Activated CD4-positive, alpha-beta T cell treated with anti-CD3 and anti-CD28 coated beads, Interleukin-10, Interleukin-2, amounts not matched to agents 100 ng/mL and 50 ng/mL, durations not matched to agents 16 hours and 8 hours (primary cell): ENCODE results near the gene BEND6.

Experiments
- DNase-seq: peaks from one replicate; pipeline ENCODE4 v3.0.0-alpha.2; 2020

The BEND6 gene

DNA sequence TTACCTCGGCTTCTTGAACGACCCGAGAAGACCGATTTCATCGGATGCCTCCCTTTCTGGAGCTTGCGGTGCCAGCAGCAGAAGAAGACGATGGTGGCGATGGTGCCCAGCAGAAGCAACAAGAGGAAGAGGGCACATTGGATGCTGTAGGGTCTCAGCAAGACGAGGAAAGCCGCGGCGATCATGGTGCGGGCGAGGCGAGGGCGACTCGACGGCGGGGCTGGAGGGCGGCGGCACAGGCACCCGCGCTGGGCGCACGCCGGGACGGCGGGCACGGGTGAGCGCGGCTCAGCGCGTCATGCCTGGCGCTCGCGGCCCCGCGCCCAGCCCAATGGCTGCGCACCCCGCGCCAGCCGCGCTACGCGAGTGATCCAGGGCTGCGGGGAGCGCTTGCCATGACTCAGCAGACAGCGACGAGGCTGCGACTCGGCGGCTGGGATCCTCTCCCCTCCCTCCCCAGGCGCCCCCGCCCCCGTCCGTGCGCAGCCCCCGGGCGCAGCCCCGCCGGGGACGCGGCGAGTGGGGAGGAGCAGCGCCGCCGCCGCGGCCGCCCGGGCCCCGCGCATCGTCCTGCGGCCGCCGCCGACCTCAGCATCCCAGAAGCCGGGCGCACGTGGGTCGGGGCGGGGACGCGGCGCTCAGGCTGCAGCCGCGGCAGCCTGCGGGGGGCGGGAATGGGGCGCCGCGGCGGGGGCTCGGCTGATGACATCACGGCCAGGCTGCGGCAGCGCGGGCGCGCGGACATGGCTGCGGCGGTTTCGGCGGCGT is at the start of gene BEND6:
Gene BEND6, plus strand, starts transcription at position 705 of the 768 bp plus-strand sequence. CDS start 26,704 bp downstream, outside the sequence.
- DNase-seq = peak; percentile 53

GRCh38 chr6:56905378-56905777 is 49.5 kb upstream of the BEND6 start:
- no peak for DNase-seq

DNA sequence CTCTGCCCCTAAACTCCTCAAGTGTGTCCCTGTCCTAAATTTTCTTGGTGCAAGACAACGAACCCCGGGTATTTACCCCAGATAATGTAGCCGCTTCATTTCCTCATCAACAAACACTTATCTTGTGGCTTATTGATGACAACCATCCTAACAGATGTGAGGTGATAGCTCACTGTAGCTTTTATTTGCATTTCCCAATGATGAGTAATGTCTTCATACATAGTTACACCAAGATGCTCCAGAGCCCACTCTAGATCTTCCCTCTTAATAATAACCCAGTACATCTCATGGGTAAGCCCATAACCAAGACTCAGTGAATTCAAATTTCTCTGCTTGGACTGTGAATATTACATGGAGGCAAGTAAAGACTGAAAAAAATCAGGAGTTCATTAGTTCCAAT is 48.2 kb upstream of the BEND6 start:
- no peak for DNase-seq

- DNase-seq = no peak
Observed at GRCh38 chr6:56909115-56909907, 45.6 kb upstream of the BEND6 start.

GRCh38 chr6:56911847-56912246 is 43.1 kb upstream of the BEND6 start:
- no peak for DNase-seq

DNA sequence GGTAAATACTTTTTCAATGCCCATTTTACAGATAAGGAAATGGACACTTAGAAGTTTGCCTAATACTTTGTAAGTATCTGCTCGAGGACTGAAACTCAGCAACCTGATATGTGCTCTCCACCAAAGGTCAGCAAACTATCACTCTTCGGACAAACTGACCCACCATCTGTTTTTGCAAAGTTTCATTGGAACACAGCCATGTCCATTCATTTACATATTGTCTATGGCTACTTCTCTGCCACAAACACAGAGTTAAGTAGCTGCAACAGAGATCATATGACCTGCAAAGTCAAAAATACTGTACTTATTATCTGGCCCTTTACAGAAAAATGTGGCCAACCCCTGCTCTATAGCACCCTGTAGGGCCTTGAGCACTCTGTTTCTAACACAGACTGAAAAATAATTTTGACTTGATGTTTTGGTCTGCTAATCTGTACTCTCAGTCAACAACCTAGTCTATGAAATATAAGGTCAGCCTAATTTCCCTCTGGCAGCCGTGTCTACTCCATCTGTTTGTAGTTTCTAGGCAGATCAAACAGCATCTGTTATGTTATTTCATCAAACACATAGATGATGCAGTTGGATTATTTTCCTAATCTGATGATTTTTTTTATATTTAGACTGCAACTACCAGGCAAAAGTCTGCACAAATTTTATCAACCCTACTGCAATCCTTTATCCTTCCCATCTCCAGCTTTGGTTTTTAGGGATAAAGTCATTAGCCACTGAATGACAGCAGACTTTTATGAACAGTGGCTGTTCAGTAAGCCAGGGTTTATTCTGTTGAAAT is 41.4 kb upstream of the BEND6 start:
- DNase-seq = no peak

- DNase-seq = no peak
Observed at GRCh38 chr6:56914798-56915658, 39.9 kb upstream of the BEND6 start.

DNA sequence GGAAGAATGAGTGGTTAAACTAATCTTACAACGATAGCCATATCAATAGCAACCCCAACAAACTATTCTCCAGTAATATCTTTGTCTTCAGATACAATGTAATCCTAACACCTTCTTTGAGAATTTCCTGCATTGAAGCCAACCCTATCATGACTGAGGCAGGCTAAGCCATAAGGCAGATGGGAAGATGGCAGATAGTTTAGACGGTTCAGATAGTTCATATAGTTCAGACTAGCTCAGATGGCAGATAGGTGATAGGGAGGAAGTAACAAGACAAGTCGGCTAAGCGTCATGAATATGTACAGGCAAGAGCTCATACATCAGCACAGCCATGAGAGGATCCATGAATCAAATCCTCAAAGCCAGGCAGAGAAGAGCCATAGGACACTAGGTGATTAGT is 39.1 kb upstream of the BEND6 start:
- DNase-seq = no peak

- DNase-seq = no peak
Observed at GRCh38 chr6:56916849-56917551, 37.9 kb upstream of the BEND6 start.

- no peak for DNase-seq
Observed at GRCh38 chr6:56922645-56923044, 32.3 kb upstream of the BEND6 start.

DNA sequence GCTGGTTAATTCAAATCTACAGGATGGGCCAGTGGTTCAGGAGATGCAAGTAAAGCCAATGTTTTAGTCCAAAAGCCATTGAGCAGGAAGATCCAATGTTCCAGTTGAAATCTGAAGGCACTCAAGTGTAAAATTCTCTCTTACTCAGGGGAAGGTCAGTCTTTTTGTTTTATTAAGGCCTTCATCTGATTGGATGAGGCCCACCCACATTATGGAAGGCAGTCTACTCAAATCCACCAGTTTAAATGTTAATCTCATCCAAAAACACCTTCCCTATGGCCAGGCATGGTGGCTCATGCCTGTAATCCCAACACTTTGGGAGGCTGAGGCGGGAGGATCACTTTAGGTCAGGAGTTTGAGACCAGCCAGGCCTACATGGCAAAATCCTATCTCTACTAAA is 31.3 kb upstream of the BEND6 start:
- DNase-seq = no peak

- no peak for DNase-seq
Observed at GRCh38 chr6:56927538-56928453, 27.1 kb upstream of the BEND6 start.

DNA sequence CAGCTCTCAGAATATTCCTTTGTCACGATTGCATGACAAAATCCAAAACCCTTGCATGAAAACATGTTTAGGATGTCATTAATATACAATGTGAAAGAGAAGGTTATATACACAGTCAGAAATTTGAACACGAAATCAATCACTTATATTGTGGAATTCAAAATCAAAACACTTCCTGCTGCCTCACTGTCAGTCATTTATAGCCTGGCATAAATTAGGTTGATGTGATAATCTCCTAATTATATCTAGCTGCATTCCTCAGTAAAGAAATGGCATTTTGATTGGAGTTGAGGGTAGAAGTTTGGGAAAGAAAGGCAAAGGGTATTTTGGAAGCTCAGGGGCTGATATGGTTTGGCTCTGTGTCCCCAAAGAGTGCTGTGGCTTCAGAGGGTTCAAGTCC is 24.1 kb upstream of the BEND6 start:
- DNase-seq = no peak

DNA sequence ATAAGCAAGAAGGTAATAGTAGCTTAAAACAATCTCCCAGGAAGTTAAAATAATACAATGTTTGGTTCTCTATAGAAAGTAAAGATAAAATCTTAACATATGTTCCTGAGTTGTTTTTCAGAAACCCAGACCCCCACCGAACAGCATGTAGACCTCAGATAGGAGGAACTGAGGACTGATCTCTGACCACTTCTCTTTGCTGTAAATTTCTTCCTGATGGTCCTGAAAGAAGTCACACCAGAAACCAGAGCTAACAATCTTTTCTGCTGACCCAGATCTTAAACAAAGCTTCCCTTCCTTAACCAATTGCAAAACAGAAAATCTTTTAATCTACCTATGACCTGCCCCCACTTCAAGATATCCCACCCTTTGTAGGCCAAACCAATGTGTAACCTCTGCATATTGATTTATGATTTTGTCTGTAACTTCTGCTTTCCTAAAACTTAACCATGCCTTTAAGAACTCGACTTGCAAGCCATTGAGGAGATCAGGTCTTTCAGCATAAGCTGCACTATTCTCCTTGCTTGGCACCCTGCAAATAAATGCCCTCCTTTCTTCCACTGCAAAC is 21.9 kb upstream of the BEND6 start:
- no peak for DNase-seq

DNA sequence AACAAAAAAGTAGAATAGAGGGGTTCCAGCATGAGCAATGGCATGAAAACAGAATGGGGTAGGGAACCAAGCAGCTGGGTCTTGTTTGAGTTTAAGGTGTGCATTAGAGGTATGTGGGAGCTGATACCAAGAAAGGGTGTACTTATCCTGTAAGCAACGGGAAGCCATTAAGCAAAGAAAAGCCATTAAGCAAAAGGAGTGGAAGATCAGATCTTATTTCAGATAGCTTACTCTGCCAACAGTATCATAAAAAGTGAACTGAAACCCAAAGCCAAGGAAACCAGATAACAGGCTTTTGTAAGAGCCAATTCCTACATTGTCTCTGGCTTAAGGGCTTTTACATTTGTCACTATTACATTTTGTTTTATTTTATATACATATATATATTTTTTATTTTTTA is 21.3 kb upstream of the BEND6 start:
- DNase-seq = no peak

DNA sequence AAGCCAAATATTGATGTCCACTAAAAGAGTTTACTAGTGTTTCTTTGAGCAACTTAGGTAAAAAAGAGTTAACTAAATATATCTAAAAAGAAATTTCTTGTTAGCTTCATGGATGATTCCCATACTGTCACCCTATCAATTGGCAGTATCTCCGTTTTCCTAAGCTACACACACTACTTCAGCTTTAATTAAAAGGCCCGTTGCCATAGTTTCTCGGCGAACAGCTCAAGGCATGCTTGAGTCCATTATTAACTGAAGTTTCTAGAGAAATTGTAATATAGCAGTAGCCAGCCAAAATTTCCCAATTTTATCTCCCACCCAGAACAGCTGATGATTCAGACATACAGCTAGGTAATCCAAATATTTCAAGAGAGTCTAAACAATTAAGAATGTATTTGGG is 20.0 kb upstream of the BEND6 start:
- no peak for DNase-seq

DNA sequence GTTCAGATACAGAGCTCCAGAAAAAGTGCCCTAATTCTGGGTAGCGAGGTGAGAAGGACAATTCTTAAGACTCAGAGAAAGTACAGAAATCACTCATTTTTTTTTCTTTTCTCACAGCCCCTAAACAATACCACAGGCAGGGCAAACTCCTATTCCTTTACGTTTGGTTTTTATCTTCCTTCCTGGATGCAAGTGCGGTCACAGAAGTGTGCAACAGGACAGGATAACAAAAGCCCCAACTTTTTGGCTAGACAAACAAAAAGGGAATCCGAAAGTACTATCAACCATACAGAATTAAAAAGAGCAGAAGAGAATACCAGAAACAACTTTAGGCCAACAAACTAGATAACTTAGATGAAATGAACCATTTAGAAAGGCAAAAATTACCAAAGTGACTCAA is 18.4 kb upstream of the BEND6 start:
- DNase-seq = peak; percentile 20

DNA sequence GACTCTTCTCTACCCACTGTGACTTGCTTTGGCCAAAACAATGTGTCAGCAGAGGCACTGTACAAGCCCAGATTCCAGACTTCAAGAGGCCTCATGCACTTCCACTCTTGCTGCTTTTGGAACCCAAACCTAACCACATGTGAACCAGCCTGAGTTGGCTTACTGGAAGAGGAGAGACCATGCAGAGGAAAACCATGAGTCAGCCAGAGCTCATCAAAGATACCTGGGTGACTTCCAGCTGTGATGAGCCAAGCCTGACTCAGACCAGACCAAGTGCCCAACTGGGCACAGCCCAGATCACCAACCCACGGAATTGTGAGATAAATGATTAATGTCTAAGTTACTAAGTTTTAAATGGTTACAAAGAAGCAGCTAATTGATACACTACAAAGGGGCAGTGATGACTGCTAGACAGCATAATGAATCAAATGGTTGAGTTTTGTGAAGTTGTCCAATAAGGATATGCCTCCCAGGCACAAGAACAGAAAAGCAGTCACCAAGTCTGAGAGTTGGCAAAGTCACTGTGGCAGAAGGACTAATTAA is 16.2 kb upstream of the BEND6 start:
- peak; percentile 65 for DNase-seq

DNA sequence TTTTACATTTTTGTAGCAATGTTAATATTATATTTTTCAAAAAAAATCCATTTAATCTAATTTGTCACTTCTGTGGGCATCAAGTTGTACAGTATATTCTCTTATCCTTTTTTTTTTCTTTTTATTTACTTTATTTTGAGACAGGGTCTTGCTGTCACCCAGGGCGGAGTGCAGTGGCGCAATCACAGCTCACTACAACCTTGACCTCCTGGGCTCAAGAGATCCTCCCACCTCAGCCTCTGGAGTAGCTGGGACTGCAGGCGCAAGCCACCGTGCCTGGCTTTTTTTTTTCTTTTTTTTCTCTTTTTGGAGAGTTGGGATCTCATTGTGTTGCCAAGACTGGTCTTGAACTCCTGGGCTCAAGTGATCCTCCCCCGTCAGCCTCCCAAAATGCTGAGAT is 14.4 kb upstream of the BEND6 start:
- DNase-seq = no peak

GRCh38 chr6:56940977-56941376 is 13.9 kb upstream of the BEND6 start:
- no peak for DNase-seq
